Fibroblast of mammary gland (primary cell): Measurements from ENCODE around the gene TAX1BP3.

ENCODE experiments used
- DNase-seq: peaks from one replicate; pipeline ENCODE4 v3.0.0-alpha.2; 2010; ENCODE audit warnings: low read depth
- H3K4me3 ChIP-seq: 2 replicates; pipeline ENCODE4 v1.5.1; 2011; ENCODE audit warnings: low read depth, mild to moderate bottlenecking, low read length, moderate library complexity; ENCODE audit not compliant: control insufficient read depth
- CTCF ChIP-seq: conservative IDR thresholded peaks from 2 replicates; pipeline ENCODE4 v1.5.1; 2011; ENCODE audit warnings: low read depth, low read length, inconsistent platforms; ENCODE audit not compliant: control insufficient read depth, insufficient read depth

TAX1BP3 gene

GRCh38 chr17:3693829-3694231 lies 25.5 kb upstream of the TAX1BP3 start:
- no peak for DNase-seq
- H3K4me3 ChIP-seq: no peak overlapping the region
- no peak for TF ChIP-seq CTCF

GRCh38 chr17:3693141-3693540 lies 24.8 kb upstream of the TAX1BP3 start:
- H3K4me3 ChIP-seq: no peak overlapping the region
- TF ChIP-seq CTCF: no peak

GRCh38 chr17:3692346-3692745 lies 24.0 kb upstream of the TAX1BP3 start:
- DNase-seq: no peak
- H3K4me3 ChIP-seq: no peak overlapping the region
- TF ChIP-seq CTCF: no peak

More at GRCh38 chr17:3693141-3693540, 24.8 kb upstream of the TAX1BP3 start:
- DNase-seq: no peak

DNA sequence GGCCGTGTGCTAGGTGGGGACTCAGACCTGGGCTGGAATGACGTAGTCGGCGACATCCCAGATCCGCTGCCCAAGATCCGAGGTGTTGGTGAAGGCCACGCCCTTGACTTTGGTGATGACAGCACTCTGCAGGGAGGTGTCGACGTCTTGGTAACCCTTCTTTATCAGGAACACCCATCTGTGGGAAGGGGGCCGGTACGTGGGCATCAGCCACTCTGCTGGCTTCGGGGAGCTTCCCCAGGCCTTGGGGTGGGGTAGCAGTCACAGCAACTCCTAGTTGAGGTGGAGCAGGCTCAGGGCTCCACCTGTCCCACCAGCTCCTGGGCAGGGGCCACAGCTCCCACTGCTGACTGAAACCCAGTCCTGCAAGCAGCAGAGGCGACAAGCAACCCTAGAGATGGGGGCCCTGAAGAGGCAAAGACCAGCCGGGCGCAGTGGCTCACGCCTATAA lies 23.3 kb upstream of the TAX1BP3 start:
- DNase-seq: no peak
- H3K4me3 ChIP-seq: no peak overlapping the region
- no peak for TF ChIP-seq CTCF

DNA sequence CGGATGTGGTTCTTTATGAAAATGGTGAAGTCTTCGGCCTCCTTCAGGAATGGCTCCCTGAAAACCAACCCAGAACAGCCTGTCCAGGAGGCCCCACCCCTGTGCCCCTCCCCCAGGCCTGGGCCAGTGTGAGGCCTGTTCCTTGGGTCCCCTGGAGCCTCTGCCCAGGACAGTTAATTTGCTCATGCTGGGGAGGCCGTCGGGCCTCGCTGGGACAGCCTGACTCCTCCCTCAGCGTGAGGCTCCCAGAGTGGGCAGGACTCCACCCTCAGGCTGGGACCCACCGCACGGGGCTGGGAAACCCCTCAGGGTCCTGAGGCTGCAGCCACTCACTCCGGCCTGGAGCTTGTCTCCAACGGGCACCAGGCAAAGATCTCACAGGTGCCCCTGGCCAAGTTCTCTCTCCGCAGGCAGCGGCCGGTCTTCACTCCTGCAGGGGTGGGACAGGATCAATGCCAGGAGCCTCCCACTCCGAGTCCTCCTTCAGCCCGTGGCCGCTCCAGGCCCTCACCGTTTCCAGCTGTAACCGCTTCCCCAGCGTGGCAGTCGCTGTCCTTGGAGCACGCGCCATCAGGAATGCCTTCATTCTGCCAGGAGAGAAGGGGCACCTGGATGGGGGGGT lies 21.8 kb upstream of the TAX1BP3 start:
- no peak for TF ChIP-seq CTCF
- no peak for DNase-seq
- no peak overlapping the region for H3K4me3 ChIP-seq

GRCh38 chr17:3689262-3690093 lies 21.1 kb upstream of the TAX1BP3 start:
- no peak for TF ChIP-seq CTCF
- no peak for DNase-seq
- H3K4me3 ChIP-seq: no peak overlapping the region
